ELF-1 (cell line): ENCODE measurements around the gene POU2AF1.
A peak's percentile ranks its signal among the peaks of the same experiment; 100 is the strongest.

Experiments
- DNase-seq: peaks from one replicate; pipeline ENCODE4 v3.0.0-alpha.2; 2016; ENCODE audit warnings: low read depth, low spot score

The POU2AF1 gene

GRCh38 chr11:111361052-111361801 is 17.8 kb downstream of the POU2AF1 start:
- DNase-seq = no peak

DNA sequence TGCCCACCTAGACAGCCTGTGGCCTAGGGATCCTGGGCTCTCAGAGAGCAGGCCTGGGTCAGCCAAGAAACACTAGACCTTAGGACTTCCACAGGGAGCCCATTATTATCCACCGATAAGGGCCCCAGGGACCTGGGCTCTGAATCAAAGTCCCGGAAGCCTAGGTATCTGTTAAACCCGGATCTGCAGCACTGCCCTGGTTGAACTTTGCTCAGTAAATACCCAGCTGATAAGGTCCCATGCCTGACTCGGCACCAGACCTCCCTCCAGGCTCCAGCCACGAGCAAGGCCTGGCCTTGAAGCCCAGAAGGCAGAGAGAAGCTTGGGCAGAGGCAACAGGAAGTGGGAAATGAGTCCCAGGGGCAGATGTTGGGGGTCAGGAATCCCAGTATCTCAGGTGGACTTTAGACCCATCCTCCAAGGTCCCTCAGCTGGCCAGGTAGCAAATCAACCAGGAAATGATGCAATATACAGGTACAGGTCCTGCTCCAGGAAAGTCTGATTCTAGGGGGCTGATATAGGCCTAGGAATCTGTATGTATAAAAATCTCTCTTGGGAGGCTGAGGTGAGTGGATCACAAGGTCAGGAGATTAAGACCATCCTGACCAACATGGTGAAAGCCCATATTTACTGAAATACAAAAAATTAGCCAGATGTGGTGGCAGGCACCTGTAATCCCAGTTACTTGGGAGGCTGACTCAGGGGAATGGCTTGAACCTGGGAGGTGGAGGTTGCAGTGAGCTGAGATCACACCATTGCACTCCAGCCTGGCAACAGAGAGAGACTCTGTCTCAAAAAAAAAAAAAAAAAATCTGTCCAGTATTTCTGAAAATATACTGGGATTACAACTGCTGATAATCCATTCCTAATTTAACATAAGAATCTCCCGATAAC is 18.7 kb downstream of the POU2AF1 start:
- peak; percentile 68 for DNase-seq

- DNase-seq = no peak
These were observed 19.6 kb downstream of the POU2AF1 start for GRCh38 chr11:111359223-111360149.

DNA sequence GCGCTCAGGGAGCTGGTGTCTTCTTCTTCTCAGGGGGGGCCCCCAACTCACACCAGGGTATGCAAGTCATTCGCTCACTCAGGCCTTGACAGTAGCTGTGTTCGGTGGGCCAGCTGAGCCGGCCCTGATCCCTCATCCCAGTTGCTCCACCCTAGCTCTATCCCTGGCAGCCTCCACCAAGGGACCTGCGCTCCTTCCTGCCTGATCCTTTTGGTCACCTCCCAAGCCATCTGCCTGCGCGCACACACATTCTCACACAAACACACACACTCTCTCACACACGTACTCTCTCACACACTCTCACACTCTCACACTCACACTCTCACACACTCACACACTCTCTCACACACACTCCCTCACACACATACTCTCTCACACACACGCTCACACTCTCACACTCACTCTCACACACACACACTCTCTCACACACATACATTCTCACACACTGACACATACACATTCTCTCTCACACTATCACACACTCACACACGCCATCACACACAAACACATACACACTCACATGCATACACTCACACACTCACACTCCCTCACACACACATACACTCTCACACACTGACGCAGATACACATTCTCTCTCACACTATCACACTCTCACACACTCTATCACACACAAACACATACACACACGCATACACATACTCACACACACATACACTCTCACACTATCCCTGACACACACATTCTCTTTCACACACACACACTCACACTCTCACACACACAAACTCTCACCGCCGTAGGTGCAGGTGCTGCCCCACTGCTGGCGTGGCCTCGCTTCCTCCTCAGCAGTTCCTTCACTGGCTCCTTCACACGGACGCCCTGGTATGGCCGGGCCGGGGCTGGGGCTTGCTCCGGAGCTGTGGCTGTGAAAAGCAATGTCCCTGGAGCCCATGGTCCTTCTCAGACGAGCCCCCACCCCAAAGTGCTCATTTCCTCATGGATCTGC is 20.8 kb downstream of the POU2AF1 start:
- no peak for DNase-seq

DNA sequence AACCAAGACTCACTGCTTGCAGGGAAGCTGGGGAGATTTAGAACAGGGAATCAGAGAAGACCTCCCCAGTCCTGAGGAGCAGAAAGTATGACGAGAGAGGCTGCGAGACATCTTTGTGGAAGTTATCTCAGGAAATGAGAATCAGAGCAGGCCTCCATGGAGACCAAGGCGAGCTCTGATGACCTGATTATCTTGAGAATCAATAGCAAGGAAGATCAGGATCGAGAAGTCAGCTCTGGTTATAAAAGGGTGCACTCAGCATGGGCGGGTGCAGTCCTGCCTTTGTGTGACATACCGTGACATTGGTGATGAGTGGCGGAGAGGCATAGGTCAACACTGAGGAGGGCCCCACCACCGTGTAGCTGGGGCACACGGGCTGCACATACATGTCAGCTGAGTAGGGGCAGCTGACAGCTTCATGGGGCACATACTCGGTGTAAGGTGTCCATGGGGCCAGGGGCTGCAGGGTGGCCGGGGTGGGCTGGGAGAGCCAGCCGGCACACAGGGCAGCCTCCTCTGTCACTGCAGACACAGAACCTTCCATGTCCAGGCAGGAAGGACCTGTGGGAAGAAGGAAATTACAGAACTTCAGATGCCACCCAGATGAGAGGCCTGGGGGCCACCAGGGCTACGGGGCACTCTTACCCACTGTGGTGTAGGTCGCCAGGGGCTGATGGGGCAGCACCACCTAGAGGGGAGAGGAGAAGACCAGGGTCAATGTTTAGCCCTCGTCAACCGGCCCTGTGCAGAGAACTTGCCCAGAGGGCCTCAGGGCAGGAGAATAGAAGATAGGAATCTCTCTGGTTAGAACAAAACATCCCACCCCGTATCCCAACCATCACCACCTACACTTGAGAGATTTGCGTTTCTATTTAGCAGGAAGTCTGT is 21.7 kb downstream of the POU2AF1 start:
- peak; percentile 27 for DNase-seq

DNA sequence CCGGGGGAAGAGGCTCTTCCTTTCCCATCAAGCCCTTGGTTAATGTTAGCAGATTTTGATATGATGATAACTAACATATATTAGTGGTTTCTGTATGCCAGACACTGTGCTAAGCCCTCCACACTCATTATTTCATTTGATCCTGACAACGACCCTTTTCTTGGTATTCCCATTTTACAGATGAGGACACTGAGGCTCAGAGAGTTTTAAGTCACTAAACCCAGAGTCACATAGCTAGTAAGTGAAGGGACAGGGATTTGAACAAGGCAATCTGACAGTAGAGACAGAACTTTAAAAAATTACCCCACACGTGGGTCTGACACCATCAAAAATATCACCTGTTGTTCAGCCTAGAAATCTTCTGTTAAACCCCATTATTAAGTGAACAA is 22.4 kb downstream of the POU2AF1 start:
- no peak for DNase-seq

GRCh38 chr11:111355956-111356659 is 23.0 kb downstream of the POU2AF1 start:
- DNase-seq = no peak

- no peak for DNase-seq
These were observed 24.0 kb downstream of the POU2AF1 start for GRCh38 chr11:111355101-111355500.

DNA sequence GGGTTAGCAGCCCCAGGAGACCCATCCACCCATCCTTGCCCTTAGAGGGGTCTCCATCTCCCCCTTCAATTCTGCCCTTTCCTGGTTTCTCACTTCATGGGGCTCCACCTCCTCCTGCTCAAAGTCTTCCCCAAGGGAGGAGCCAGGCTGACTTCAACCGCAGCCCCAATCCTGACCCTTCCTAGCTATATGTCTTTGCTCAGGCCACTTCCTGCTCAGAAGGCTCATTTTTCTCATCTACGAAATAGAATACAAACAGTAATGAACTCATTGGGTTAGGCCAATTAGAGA is 24.5 kb downstream of the POU2AF1 start:
- no peak for DNase-seq

DNA sequence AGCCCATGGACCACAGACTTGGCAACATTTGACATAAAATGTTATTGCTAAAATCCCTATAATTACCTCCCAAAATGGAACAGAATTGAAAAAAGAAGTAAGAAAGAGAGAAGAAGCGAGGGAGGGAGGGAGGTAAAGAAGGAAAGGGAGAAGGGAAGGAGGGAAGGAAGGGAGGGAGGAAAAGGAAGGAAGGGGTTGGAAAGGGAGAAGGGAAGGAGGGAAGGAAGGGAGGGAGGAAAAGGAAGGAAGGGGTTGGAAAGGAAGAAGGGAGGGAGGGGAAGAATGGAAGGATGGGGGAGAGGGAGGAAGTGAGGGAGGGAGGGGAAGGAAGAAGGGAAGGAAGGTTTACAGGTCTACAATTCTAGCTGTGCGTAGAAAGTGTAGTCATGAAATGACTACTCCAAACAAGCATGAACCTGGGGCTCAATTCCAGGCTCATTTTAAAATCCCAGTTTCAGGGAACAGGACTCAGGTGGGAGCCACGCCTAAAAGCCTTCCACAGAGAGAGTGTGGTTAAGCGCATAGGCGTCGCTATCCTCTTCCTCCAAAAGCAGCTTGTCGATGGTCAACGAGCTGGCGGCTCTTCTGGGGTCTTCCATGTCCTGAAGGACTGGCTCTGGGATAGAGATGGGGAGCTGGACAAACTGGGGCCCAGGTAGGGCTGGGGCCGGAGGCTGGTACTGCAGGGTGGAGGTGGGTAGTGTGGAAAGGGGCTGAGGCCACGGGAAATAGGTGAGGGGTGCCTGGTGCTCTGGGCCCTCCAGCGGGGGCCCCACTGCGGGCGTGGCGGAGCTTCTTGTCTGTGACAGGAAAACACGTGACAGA is 25.1 kb downstream of the POU2AF1 start:
- DNase-seq = no peak

DNA sequence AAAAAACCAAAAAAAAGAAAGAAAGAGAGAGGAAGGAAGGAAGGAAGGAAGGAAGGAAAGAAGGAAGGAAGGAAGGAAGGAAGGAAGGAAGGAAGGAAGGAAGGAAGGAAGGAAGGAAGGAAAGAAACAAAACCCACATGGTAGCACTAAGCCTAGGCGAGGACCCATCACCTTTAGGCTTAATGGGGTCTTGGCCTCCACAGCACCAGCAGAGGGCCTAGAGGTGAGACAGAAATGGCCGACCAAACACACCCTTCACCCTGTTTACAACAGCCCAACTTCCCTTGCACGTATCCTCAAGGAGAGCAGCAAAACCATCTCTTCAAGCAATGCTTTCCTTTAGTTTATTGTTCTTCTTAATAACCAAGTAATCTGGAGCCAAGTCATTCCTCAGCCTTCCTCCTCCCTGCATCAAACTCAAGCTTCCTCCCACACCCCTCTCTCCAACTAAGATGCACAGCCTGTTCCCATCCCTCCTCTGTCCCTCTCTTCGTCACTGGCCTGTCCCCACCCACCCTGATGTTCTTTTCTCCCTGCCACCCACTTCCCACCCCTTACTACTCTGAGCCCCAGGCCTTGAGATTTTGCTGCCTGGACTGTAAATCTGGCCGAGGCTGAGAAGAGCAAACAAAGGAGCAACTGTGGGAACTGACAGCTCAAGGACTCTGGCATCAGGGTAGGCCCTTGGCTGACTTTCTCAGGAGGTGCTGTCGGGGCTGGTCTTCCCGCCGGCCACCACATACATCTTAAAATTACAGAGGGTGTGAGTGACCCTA is 26.0 kb downstream of the POU2AF1 start:
- DNase-seq = no peak

- no peak for DNase-seq
These were observed 26.8 kb downstream of the POU2AF1 start for GRCh38 chr11:111352231-111352746.

DNA sequence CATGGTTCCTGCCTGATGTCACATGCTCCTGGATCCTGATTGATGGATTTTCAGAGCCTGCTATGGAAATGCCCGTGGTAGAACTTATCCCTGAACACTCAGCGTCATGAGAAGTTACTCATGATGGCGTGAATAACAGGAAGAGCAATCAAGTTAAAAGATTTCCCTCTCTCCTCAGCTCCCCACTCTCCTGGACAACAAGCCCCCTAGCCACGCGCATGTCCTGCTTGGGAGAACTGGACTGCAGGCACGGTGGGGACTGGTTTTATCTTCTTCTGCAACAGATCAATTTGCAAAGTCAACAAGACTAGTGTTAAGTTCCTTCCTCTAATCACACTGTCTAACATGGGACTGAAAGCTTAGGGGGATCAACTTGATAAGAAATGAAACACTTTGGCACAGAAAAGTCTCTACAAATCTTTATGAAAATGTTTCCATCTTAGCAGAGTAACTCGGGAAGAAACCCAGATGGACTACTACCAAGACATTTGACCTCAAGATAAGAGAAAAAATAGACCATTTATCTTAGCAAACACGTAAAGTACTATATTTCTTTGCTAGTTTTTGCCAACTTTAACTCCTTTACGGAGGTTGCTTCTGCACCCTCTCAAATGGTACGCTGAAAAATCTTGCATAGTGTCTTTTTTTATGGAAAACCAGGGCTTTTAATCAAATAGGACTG is 27.6 kb downstream of the POU2AF1 start:
- no peak for DNase-seq

GRCh38 chr11:111350811-111351210 is 28.3 kb downstream of the POU2AF1 start:
- no peak for DNase-seq

DNA sequence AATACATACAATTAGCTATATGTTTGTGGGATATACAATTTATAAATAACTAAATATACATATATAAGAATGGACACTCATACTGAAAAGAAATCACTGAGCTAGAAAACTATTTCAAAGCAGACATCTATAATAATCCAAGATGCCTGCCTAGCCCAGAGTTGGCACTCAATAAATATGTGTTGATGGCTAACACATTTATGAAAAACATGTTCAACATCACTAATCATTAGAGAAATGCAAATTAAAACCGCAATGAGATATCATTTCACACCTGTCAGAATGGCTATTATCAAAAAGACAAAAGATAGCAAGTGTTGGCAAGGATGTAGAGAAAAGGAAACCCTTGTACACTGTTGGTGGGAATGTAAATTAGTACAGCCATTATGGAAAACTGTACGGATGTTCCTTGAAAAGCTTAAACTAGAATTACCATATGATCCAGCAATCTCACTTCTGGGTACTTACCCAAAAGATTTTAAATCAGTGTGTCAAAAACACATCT is 29.8 kb downstream of the POU2AF1 start:
- DNase-seq = no peak

- DNase-seq = no peak
These were observed 30.9 kb downstream of the POU2AF1 start for GRCh38 chr11:111348147-111348546.

GRCh38 chr11:111347723-111348115 is 31.4 kb downstream of the POU2AF1 start:
- no peak for DNase-seq
